DND-41 (cell line): Measurements from ENCODE around the gene SLC6A11.

Experiments used
- ATAC-seq: fragments of 200-7000 bp; cut with Tn5 transposase; 3 replicates; pipeline ENCODE4 v1.9.1; 2021; ENCODE audit warnings: low read depth; ENCODE audit not compliant: insufficient read depth
- DNase-seq: peaks from one replicate; pipeline ENCODE4 v3.0.0-alpha.2; 2020
- H2AFZ ChIP-seq: 2 replicates; pipeline ENCODE4 v1.6.0; 2012; ENCODE audit warnings: low read depth, low read length
- H3K27ac ChIP-seq: 2 replicates; pipeline ENCODE4 v1.5.1; 2012; ENCODE audit warnings: low read length, inconsistent platforms
- H3K27me3 ChIP-seq: fragments of 200-600 bp; sonication (generic); 2 replicates; pipeline ENCODE4 v1.6.0; 2012; ENCODE audit warnings: low read length, mild to moderate bottlenecking, inconsistent platforms; ENCODE audit not compliant: insufficient read depth, poor library complexity
- H3K36me3 ChIP-seq: 2 replicates; pipeline ENCODE4 v1.5.1; 2012; ENCODE audit warnings: low read length, inconsistent platforms; ENCODE audit not compliant: insufficient read depth
- H3K4me1 ChIP-seq: 2 replicates; pipeline ENCODE4 v1.5.1; 2012; ENCODE audit warnings: mild to moderate bottlenecking, low read length; ENCODE audit not compliant: insufficient read depth
- H3K4me2 ChIP-seq: 2 replicates; pipeline ENCODE4 v1.6.0; 2012; ENCODE audit warnings: mild to moderate bottlenecking, moderate library complexity, low read length, inconsistent platforms; ENCODE audit not compliant: insufficient read depth
- H3K4me3 ChIP-seq, 2 experiments: fragments of 200-600 bp in 1 of 2; shearing (Covaris generic) in 1 of 2; 2 replicates each; pipeline ENCODE4 v1.5.1; 2012 to 2016; ENCODE audit warnings: inconsistent platforms in 2 of 2, low read length in 2 of 2, mild to moderate bottlenecking in 2 of 2, low read depth in 1 of 2, moderate library complexity in 1 of 2
- H3K79me2 ChIP-seq: 2 replicates; pipeline ENCODE4 v1.6.0; 2012; ENCODE audit warnings: low read length, inconsistent platforms; ENCODE audit not compliant: insufficient read depth
- H3K9ac ChIP-seq: 2 replicates; pipeline ENCODE4 v1.6.0; 2012; ENCODE audit warnings: low read depth, mild to moderate bottlenecking, inconsistent platforms, low read length, moderate library complexity
- H3K9me3 ChIP-seq: 2 replicates; pipeline ENCODE4 v1.5.1; 2012; ENCODE audit warnings: low read length, moderate library complexity, mild to moderate bottlenecking, inconsistent platforms; ENCODE audit not compliant: insufficient read depth, severe bottlenecking
- H4K20me1 ChIP-seq: 2 replicates; pipeline ENCODE4 v1.6.0; 2012; ENCODE audit warnings: low read length; ENCODE audit not compliant: insufficient read depth
- CTCF ChIP-seq: IDR thresholded peaks from 2 replicates; pipeline ENCODE4 v1.5.1; 2012; ENCODE audit warnings: borderline replicate concordance, low read length, moderate library complexity, mild to moderate bottlenecking; ENCODE audit not compliant: poor library complexity, severe bottlenecking; ENCODE audit errors: extremely low read depth
- EZH2 ChIP-seq: IDR thresholded peaks from 3 replicates; pipeline ENCODE4 v1.6.1; 2012; ENCODE audit warnings: borderline replicate concordance, low read depth, mild to moderate bottlenecking, moderate library complexity, low read length, inconsistent platforms; ENCODE audit not compliant: severe bottlenecking

The SLC6A11 gene

DNA sequence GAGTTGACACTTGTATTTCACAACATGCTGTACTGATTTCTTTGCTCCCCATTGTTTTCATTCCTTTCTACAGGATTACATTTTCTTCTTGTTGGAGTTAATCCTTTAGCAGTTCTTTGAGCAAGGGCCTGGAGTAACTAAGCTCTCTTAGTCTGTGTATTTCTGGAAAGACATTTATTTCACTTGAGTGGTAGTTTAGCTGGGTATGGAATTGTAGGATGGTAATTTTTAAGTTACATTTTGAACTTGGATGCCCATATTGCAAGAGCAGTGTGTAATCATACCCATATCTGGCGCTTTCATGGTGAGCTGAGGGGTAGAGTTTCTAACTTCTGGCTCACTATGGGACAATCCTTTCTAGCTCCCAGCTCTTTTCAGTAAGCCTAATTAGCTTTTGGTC lies 74.6 kb downstream of the SLC6A11 start:
- TF ChIP-seq CTCF, result no peak
- Histone ChIP-seq H3K9me3 (peaks cover 11% of the 10 kb centered on the region), H3K79me2 (no peaks in the 10 kb centered on the region), H3K4me1 (no peaks in the 10 kb centered on the region), H3K4me2 (no peak overlapping the region), H3K27ac (no peak overlapping the region), H3K9ac (no peak overlapping the region), H3K36me3 (no peaks in the 10 kb centered on the region), H3K27me3 (no peaks in the 10 kb centered on the region), H4K20me1 (no peaks in the 10 kb centered on the region), H3K4me3 (no peak overlapping the region), H2AFZ (no peak overlapping the region)
- DNase-seq (no peak), ATAC-seq (no peak)

DNA sequence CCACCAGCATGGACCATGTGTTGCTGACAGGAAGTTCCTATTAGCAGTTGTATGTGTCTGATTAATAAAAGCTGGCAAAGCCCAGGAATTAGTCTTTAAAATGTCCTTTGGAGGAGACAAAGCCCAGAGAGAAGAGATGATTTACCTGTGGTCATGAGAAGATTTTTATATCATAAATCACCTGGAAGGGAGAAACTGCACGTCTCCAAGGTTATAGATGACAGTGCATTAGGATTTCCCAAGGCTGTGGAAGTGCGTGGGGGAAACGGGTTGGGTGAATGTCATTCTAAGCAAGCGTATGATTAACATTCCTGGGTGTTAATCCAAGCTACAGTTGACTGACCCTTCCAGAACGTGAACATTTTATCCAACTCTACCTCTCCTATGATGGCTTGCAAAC lies 76.6 kb downstream of the SLC6A11 start:
- no peak overlapping the region for H3K4me2 ChIP-seq

DNA sequence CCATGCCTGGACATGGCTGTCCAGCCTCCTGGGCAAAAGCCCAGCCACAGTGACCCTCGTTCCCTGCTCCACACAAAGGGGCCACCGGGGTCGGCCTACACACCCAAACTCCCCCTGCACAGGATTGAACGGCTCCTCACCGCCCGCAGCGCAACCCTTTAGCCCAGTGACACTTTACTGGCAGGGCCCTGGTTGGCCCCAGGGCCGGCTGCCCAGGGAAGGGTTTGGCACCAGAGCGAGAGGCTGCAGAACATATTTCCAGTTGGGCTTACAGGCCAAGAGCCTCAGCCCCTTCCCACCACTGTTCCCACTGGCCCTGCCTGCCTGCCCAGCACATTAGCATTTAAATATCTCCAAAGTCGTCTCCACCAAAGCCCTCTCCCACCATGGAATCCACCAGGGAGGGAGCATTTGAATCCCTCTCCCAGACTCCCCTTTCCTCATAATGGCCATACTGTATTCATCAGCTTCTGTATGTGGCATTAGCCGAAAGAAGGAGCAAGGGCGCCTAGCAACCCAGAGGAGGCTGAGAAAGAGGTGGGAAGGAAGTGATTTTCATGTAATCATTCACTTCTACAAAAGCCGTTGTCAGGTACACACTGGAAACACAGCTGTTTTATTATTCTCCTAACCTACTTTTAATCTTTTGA lies 85.4 kb downstream of the SLC6A11 start:
- H3K36me3 ChIP-seq, result no peaks in the 10 kb centered on the region
- no peaks in the 10 kb centered on the region for H3K4me1 ChIP-seq
- H3K27ac ChIP-seq, result no peak overlapping the region
- no peaks in the 10 kb centered on the region for H4K20me1 ChIP-seq
- no peak overlapping the region for H2AFZ ChIP-seq
- no peak overlapping the region for H3K9ac ChIP-seq
- DNase-seq (no peak), ATAC-seq (no peak)
- H3K79me2 ChIP-seq, result no peaks in the 10 kb centered on the region
- H3K4me3 ChIP-seq, result no peak overlapping the region
- no peaks in the 10 kb centered on the region for H3K27me3 ChIP-seq
- no peak overlapping the region for H3K4me2 ChIP-seq
- no peaks in the 10 kb centered on the region for H3K9me3 ChIP-seq
- TF ChIP-seq CTCF, result no peak
- no peak for TF ChIP-seq EZH2

More for the DNA sequence above, 76.6 kb downstream of the SLC6A11 start:
- Histone ChIP-seq H3K9ac (no peak overlapping the region), H3K27me3 (no peaks in the 10 kb centered on the region), H2AFZ (no peak overlapping the region), H3K9me3 (peaks cover 11% of the 10 kb centered on the region), H3K4me1 (no peaks in the 10 kb centered on the region), H3K4me3 (no peak overlapping the region), H3K27ac (no peak overlapping the region), H4K20me1 (no peaks in the 10 kb centered on the region), H3K79me2 (no peaks in the 10 kb centered on the region), H3K36me3 (no peaks in the 10 kb centered on the region)
- ATAC-seq (no peak), DNase-seq (no peak)
- TF ChIP-seq EZH2 (no peak), CTCF (no peak)

DNA sequence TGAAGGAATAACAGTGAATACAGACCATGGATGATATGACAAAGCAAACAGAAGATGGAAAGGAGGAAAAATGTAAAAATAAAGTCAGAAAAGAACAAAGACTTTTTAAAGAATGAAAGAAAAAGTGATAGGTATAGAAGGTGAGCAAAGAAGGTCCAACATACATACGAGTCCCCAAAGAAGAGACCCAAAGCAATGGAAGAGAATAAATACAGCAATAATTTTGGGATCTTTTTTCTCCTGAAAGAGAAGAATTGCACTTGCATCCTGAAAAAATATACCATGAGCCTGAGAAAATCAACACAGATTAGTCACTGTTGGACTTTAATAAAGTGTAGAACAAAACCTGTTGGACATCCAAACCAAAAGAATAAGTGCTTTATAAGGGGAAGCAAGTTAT lies 91.2 kb downstream of the SLC6A11 start:
- H3K4me3 ChIP-seq, result no peak overlapping the region
- no peak overlapping the region for H3K4me2 ChIP-seq
- no peaks in the 10 kb centered on the region for H3K4me1 ChIP-seq
- TF ChIP-seq EZH2 (no peak), CTCF (no peak)
- no peaks in the 10 kb centered on the region for H3K27me3 ChIP-seq
- H3K27ac ChIP-seq, result no peak overlapping the region
- DNase-seq (no peak), ATAC-seq (no peak)
- H3K36me3 ChIP-seq, result no peaks in the 10 kb centered on the region
- H3K9me3 ChIP-seq, result peaks cover 15% of the 10 kb centered on the region
- H2AFZ ChIP-seq, result no peak overlapping the region
- H4K20me1 ChIP-seq, result no peaks in the 10 kb centered on the region
- H3K79me2 ChIP-seq, result no peaks in the 10 kb centered on the region
- H3K9ac ChIP-seq, result no peak overlapping the region
